HG02885 (cell line): ENCODE results near the gene HDAC7.

Source experiments
- ATAC-seq: cut with Tn5 transposase; IDR thresholded peaks from one replicate; pipeline ENCODE4 v1.9.1; 2021; ENCODE audit warnings: mild to moderate bottlenecking; ENCODE audit not compliant: unreplicated experiment, poor library complexity

HDAC7 gene

DNA sequence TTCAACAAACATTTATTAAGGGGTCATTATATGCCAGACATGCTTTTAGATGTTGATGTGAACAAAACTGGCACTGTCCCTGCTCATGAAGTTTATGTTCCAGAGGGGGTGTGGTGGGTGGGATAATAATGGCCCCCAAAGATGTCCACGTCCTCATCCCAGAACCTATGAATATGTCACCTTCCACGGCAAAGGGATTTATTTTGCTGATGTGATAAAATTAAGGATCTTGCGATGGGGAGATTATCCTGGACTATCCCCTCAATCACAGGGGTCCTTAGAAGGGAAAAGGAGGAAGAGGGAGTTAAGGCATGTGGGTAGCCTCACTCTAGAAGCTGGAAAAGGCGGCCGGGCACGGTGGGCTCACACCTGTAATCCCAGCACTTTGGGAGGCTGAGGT lies 48.4 kb downstream of the HDAC7 start:
- ATAC-seq: no peak

DNA sequence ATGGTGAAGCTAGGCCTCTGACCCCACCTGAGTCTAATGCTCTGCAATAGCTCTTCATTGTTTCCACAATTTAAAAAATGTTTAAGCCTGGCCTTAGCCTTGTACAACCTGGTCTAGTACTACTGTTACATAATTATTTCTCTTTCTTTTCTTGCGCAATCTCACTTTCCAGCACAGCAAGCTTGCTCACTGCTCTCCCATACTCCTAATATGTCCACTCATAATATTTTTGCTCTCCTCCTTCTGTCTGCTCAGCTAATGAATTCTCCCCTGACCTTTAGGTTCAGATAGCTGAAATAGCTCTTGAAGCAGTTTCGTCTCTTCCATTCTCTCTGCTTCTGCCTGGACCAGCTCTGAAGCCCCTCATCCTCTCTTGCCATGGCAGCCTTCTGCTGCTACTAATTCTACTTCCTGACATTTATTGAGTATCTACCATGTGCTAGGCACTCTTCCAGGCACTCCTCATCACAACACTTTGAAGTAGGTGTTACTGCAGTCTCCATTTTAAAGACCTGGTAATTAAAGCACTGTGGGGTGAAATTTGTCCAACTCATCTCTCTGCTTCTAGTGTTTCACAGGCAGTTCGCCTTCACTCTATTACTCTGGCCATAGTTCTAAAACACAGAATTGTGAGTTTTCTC lies 49.5 kb downstream of the HDAC7 start:
- no peak for ATAC-seq

DNA sequence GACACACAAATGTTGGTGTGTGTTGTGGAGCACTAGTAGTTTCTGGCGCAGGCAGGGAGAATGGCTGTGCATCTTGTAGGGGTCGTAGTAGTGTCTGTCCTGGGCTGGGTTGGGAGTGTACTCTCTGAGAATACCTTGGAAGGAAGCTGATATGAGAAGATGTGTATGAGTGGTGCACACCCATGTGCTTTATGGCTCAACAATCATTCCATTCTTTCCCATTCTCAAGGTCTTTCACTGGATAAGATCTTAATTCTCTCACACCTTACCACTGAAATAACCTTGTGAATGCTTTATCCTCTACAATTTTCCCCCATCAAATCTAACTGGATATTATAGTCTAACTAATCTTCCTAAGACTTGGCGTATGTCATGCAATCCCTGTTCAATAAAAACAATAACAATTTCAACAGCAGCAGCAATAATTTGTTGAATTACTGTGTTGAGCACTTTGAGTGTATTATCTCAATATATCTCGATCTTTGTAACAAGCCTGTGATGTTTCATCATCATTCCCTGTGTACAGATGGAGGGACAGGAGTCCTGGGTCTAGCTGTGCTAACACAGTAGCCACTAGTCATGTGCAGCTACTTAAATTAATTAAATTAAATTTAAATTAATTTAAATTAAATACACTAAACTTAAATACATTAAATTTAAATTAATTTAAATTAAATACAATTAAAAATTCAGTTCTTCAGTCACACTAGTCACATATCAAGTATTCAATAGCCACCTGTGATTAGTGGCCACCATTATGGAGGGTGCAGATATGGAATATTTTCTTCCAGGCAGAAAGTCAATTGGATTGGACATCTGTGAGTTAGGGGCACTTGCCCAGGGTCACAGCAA lies 50.2 kb downstream of the HDAC7 start:
- no peak for ATAC-seq

DNA sequence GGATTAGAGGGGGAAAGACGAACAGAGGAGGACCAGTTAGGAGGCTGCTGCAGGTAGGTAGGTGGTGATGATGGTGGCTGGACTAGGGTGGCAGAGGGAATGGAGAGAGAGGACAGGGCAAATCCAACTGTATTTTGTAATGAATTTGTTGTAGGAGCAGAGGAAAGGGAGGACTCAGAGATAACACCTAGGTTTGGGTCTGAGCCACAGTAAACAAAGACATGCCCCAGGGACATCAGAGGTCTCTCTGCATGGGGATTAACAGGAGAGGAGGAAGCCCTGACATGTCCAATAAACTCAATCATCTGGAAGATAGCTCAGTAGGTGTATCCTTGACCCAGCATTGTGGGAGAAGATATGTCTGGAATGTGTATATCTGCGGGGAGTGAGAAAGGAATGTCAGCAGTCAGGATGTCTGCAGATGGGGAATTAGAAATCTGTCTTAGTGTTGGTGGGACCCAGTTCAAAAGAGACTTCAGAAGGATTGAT lies 51.3 kb downstream of the HDAC7 start:
- no peak for ATAC-seq

DNA sequence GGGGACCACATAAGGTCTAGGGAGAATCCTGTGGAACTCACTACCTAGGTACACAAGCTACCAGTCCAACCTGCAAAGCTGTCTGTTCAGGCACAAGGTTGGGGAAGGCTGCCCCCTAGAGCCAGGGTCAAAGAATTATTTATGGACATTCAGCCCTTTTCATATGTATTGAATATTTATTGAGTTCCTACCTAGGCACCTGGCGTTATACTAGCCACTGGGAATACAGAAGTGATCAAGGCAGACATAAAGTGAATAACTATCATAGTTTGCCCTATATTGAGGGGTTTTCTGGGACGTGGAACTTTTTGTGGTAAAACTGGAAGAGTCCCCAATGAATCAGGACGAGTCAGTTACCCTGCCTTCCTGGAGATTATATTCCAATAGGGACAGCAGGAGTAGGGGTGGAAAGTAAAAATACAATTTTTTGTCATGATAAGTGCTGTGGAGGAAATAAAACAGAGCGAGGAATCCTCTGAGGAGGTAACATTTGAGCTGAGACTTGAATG lies 52.4 kb downstream of the HDAC7 start:
- peak; percentile 69 for ATAC-seq

DNA sequence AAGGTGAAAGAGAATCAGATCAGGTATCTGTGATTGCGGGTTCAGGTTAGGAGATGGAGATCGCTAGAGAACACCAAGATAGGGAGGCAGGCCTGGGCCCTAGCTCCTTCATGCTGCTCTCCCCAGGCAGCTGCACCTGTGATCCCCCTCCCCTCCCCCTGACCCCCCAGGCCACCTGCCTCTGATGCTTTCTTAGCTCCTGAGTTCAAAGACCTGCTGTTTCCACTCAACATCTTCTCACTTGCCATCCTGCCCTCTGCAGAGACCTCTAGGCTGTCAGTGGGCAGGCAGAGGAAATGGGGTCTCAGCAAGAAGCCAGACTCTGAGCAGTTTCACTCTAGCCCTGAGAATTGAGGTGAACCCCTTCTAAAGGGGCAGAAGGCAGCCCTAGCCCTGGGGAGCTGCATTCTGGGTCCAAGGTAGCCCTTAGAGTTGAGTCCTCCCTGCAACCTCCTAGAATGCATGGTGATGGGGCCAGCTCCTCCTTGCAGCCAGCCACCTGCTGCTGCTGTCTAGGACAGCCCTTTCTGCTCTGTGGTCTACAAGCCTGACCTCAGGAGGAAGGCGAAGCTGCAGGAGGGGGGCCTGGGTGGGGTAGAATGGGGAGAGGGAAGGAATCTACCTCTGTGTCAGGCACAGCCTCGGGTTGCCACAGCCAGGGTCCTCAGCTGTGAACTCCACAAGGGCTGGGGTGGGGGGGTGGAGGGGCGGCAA lies 53.0 kb downstream of the HDAC7 start:
- no peak for ATAC-seq

DNA sequence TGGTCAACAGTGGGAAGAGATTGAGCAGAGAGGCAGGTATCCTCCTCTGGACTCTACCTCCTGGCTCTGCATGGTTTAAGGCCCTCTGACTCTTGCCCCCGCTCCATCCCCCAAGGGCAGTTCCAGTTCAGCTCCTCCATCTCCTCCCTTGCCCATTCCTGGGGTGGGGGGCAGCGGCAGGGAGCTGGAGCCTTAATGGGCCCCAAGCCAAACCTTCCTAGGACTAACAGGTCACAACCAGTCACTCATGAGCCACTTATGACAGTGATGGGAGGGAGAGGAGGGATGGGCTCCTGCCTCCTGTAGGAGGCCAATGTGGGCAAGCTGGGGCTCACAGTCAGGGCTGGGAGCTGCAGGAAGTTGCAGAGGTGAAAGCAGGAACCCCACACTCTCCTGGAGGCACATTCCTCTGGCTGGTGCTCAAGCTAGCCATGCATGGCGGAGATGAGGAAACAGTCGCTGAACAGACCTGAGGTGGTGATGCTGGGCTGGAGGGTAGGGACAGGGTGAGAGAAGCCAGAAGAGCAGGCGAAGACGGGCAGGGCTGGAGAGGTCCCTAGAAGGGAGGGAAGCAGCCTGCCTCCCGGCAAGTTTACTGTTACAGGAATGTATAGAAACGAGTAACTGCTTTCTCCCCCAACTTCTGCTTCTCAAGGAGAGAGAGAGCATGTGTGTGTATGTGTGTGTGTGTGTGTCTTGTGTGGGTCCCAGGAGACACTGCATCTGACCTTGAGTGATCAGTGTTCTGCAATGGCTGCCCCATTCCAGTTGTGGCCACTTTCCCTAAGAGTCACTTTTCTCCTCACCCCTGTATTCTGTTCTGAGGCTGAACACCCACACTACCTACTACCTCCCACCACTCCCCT lies 56.0 kb downstream of the HDAC7 start:
- ATAC-seq: no peak

DNA sequence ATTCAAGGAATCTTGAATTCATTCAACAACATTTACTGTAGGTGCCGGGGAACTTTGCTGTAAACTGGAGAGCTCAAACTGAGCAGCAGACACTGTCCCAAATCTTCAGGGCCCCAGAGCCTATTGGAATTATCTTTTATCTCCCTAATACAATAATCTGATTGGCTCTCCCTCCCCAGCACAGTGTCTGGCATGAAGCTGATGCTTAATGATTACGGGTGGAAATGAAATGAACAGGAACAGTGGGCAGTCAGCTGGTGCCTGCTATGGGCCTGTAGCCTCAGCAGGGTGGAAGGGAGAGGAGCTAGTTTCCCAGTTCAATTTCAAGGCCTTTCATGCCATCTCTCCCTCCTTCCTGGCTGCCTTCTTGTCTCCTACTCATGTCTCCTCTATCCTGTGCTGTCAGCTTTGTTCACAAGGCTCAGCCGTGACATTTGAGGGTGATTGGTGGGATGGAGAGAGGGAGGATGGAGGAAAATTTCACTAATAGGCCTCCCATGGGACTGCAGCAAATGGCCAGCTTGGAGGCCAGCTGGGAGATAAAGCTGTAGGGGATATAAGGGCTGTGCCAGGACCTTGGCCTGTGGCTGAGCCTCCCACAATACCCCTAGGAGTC lies 56.7 kb downstream of the HDAC7 start:
- ATAC-seq: no peak

DNA sequence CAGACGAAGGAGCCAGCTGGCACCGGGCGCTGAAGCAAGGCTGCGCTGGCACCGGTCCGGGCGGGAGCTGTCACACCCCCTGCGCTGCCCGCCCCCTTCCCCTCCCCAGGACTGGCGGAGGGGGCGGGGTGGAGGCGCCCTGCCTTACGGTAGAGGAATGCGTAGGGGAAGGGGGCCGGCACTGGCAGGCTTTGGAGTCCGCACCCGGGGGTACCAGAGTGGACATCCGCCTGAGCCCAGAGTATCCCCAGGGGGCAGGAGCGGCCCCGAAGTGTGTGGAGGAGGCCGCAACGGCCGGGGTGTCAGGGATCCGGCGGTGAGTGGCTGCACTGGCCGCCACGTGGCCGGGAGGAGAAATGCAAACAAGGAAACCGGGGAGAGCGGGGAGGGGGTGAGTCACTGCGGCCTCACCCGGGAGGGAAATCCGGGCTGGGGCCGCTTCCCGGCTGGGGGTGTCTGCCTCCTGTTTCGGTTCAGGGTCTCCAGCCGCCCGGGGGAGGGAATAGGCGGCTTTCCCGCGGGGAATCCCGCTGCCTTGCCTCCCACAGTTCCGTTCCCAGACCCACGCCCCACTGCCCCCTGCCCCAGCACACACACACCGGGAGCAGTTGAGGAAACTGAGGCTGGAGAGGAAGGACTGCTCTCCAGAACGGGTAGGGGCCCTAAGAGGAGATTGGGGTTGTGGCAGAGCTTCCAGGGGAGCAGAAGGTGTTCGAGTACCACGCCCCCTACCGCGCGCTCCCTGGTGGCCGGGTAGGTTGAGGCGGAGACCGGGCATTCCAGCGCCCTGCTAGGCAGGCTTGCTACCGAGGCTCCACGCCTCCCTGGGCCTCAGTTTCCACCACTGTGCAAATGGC lies 60.6 kb downstream of the HDAC7 start, which contains the start of gene RAPGEF3:
TSS of gene RAPGEF3 (minus strand) at position 47 of the 857 bp plus-strand sequence. CDS start 324 bp downstream, outside the sequence.
- peak; percentile 62 for ATAC-seq

DNA sequence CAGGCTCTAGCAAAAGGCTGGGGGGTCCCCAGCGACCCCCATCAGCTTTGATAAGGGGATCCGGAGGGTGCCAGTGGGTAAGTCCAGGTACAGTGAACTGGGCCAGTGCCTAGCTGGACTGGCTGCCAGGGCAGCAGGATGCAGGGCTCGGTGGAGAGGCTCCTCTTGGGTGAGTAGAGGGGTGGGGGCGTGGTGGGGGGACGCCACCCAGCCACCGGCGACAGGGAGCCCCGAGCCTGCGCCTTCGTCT lies 61.2 kb downstream of the HDAC7 start:
- ATAC-seq: no peak

DNA sequence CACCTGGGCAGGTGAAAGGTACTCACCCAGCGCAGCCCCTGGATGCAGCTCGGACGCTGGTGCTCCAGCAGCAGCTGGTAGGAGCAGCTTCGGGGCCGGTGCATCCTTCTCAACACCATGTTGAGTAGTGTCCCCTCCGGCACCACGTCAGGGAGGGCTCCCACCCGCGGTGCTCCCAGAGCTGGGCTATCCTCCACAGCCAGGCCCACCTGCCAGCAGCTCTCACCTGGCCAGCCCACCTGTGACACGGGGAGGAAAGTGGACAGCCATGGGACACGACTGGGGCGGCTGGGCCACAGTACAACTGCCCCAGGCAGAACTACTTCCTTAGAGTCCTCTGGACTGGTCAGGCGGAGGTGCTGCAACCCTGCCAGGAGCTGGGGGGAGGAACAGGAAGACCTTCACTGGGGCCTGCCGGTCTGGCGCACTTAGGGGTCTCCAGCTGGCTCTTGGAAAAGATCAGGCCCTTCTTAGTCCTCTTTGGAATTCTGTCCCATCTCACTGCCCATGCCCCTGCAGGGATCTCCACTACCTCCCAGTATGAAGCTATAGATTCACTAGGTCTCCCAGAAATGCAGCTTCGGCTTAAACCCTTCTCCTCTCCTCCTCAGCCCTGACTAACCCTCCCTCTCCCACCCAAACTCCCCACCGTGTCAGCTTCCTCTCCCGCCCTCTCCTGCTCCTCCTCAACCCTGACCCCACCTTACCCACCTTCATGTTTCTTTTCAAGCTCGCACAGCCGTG lies 61.7 kb downstream of the HDAC7 start:
- ATAC-seq: no peak

DNA sequence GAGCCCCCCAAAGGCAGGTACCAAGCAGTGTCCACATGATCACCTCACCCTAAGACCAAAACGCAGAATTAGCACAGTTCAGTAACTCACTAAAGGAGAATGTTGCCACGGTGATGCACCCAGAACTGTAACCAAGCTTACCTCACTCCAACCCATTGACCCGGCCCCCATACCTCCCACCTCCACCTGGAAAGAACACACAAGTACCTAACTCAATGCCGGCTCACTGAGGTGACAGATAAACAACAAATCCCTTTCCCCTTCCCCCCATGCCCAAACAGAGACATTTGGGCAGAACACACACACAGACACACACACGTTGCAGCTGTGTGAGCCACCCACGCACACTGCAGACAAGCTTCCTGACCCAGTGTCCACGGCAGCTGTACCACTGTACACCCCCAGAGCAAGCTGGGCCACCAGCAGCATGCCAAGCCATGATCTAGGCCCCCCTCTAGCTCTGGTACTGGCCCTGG lies 62.3 kb downstream of the HDAC7 start:
- ATAC-seq: no peak

DNA sequence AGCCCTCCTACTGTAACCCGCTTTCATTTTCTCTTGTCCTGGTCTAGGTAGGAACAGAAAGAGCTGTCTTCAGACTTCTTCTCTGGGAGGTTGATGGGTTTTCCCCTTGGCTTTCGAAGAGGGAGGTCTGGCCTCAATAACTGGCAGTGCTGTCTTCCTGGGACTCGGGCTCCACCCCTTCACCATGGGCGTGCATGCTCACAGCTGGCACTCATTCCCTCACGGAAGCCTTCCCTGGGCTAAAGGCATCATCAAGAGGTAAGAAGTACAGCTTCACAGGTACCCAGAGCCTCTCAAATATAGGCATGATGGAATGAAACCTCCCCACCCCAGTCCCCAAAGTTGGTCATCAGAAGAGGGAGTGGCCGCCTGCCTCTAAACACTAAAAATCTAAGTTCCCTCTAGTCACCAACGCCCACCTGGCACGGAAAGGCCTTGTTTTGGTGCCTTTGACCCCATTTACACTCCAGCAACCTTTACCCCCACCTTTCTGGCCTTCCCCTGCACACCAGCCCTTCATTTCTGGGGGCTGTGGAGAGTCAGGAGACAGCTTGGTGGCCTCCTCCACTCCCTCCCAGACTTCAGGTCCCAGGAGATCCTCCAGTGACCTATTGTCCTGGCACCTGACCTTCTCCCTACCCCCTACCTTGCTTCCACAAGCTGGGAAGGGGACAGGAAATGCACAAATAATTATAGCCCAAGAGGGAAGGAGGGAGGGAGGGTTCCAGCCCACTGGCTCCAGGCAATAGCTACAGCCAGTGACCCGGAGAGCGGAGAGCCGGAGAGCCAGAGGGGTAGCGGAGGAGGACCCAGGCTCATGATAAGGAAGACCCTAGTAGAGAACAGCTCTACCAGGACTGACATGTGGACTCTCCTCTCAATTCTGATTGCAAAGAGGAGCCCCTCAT lies 63.8 kb downstream of the HDAC7 start:
- ATAC-seq: peak; percentile 74

DNA sequence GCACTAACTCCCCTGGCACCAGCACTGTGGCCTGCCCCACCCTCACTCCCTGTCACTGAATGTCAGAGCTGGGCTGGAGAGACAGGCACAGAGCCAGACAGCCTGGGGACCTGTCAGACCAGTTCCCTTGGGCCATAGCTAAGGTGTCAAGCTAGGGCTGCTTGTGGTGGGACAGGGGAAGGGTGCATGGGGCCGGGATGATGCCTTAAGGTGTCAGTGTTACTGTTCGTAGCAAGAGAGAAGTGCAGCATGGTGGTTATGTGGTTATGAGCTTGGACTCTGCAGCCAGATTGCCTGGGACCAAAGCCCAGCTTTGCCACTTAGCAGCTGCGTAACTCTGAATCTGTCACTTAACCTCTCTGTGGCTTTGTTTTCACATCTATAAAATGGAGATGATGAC lies 64.8 kb downstream of the HDAC7 start:
- peak; percentile 16 for ATAC-seq

DNA sequence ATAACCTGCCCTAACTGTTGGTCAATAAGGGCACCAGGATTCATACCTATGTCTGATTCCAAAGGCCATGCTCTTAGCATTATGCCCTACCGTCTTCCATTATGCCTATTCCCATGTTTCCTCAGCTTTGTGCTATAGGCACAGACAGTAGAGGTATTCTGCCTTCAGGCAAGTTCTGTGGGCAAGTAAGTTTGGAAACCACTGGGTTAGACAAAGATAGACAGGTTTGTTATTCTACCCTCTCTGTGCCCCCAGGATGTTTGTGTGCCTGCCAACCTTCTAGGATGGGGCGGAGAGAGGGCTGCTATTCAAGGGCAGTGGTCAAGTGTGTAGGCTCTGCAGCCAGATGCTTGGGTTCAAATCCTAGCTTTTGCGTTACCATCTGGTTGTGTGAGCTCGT lies 65.6 kb downstream of the HDAC7 start:
- no peak for ATAC-seq

DNA sequence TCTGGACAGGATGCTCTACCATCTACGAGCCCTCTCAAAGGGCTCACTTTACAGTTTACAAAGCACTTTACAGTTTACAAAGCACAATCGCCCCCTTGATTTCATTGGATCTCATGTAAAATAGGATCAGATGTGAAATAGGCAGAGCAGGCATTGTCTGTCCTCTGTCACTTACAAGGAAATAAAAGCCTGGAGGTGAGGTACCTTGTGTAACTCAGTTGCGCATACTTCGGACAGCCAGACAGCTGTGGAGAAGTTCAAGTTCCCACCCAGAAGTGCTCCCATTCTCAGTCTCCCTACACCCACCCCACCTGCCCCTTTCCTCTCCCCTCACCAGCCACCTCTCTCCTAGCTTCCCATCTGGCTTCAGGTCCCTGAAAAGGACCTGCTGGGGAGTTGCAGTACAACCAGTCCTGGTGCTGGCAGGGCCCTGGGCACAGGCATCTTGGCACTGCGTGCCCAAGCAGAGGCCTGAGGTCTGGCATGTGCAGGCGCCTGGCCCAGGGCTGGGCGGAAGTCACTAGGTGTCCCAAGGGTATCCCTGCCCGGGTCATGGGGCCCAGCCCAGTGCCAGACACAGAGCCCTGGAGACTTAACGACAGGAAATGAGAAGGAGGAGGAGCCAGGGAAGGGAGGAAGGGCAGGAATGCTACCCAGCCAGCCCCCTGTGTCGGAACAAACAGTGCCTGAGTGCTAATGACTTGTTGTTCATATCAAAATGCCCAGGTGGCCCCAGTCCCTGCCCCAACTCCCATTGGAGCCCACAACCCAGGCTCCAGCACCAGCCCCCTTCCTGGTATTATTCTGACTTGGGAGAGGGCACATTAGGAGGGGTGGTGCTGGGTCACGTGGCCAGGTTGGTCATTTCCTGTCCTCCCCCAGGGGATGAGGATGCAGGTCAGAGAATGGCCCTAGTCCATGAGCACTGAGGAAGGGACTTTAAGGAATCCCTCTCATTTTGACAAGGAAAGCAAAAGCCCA lies 66.4 kb downstream of the HDAC7 start:
- ATAC-seq: no peak
